Limb (tissue), 2 donors: ENCODE results near the gene HSD17B4.
A peak's percentile ranks its signal among the peaks of the same experiment; 100 is the strongest.
"Not testable (repeated sequence)": the region's sequence is repeated elsewhere in the genome, so short reads cannot be mapped to it uniquely, and the experiment has no call there.

Experiments used
- DNase-seq, 2 donors: peaks; one replicate each; pipeline ENCODE4 v3.0.0-alpha.2; 2016; ENCODE audit errors: extremely low spot score in 2 of 2

Gene HSD17B4

DNA sequence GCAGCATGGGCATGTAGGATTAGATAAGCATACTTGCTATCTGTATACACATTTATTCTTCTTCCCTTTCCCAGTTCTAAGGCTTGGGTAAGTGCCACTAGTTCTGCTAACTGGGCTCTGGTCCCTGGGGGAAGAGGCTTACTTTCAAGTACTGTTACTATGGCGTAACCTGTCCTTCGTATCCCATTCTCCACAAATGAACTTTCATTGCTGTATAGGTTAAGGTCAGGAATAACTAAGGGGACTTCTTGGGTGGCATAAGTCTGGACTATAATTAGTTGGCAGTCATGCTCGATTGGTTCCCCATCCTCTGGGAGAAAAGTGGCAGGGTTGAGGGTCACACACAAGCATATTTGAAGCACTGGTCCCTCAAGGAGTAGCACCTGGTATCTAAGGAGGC lies 23.7 kb upstream of the HSD17B4 start:
- DNase-seq: not testable (repeated sequence)

DNA sequence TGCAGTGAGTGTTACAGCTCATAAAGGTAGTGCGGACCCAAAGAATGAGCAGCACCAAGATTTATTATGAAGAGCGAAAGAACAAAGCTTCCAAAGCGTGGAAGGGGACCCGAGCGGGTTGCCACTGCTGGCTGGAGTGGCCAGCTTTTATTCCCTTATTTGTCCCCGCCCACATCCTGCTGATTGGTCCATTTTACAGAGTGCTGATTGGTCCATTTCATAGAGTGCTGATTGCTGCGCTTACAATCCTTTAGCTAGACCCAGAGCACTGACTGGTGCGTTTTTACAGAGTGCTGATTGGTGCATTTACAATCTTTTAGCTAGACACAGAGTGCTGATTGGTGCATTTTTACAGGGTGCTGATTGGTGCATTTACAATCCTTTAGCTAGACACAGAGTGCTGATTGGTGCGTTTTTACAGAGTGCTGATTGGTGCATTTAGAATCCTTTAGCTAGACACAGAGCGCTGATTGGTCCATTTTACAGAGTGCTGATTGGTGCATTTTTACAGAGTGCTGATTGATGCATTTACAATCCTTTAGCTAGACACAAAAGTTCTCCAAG lies 19.5 kb upstream of the HSD17B4 start:
- DNase-seq: not testable (repeated sequence)

DNA sequence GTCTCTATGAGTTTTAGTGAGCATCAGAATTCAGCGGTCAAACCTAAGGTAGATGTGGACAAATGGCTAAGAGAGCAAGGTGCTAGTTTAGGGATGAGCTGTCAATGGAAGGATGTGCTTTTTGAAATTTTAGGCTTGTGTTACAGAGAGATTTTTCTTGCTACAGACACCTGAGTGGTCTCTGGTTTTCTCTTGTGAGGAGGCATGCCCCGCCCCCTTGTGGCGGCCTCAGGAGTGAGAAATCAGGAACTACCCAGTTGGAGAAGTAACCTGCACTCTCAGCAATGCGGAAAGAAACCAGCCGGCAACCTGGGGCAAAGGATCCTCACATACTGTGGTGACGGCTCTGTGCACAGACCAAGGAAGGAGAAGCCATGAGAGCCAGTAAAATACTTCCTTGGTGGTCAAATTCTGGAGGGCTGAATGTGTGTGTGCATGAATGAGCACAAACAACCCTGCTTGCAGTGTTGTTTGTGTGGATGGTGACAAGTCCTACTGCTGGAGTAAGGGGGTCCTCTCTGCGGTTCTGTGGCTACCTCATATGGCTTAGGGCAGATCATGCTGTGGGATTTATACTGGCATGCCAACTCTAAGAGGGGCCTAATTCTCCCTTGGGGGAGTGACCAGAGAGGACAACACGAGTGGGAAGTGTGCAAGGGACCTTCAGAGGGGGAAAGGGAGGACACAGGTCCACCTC lies 16.7 kb upstream of the HSD17B4 start:
- peak in 1 of 2 donors; percentile 53 for DNase-seq

DNA sequence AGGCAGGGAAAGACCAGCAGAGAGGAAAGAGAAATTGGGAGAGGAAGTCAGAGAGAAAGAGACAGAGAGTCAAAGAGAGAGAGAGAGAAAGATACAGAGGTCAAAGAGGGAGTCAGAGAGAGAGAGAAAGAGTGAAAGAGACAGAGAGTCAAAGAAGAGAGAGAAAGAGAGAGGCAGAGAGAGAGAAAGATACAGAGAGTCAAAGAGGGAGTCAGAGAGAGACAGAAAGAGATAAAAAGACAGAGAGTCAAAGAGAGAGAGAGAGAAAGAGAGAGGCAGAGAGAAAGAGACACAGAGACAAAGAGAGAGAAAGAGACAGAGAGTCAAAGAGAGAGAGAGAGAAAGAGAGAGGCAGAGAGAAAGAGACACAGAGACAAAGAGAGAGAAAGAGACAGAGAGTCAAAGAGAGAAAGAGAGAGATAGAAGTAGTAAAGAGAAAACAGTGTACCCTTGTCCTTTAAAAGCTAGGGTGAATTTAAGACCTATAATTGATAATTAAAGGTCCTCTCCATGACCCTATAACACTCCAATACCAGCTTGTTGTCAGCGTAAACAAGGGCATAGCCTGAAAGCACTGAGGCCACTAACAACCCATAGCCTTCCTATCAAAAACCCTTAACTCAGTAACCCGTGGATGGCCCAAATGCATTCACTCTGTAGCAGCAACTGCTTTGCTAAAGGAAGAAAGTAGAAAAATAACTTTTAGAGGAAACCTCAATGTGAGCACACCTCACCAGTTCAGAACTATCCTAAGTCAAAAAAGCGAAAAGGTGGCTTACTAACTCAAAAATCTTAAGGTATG lies 14.3 kb upstream of the HSD17B4 start:
- not testable (repeated sequence) for DNase-seq

DNA sequence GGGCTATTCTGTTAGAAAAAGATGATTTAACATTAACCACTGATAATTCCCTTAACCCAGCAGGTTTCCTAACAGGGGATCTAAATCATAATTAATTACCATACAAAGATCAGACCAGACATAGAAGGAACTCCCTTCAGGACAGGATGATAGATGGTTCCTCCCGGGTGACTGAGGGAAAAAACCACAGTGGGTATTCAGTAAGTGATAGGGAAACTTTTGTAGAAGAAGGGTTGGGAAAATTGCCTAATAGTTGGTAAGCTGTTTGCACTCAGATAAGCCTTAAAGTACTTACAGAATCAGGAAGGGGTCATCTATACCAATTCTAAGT lies 13.7 kb upstream of the HSD17B4 start:
- not testable (repeated sequence) for DNase-seq

DNA sequence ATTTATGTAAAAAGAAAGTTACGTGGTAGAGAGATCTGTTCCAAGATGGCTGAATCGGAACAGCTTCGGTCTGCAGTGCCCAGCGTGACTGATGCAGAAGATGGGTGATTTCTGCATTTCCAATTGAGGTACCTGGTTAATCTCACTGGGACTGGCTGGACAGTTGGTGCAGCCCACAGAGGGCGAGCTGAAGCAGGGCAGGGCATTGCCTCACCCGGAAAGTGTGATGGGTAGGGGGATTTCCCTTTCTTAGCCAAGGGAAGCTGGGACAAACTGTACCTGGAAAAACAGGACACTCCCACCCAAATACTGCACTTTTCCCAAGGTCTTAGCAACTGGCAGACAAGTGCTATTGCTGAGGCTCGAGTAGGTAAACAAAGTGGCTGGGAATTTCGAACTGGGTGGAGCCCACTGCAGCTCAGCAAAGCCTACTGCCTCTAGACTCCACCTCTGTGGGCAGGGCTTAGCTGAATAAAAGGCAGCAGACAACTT lies 13.1 kb upstream of the HSD17B4 start:
- no peak for DNase-seq

DNA sequence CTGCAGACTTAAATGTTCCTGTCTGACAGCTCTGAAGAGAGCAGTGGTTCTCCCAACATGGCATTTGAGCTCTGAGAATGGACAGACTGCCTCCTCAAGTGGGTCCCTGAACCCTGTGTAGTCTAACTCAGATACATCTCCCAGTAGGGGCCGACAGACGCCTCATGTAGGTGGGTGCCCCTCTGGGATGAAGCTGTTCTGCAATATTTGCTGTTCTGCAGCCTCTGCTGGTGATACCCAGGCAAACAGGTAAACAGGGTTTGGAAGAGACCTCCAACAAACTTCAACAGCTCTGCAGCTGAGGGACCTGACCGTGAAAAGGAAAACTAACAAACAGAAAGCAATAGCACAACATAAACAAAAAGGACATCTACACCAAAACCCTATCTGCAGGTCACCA lies 12.7 kb upstream of the HSD17B4 start:
- not testable (repeated sequence) for DNase-seq

DNA sequence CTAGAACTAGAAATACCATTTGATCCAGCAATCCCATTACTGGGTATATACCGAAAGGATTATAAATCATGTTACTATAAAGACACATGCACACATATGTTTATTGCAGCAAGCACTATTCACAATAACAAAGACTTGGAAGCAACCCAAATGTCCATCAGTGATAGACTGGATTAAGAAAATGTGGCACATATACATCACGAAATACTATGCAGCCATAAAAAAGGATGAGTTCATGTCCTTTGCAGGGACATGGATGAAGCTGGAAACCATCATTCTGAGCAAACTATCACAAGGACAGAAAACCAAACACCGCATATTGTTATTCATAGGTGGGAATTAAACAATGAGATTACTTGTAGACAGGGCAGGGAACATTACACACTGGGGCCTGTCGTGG lies 7.7 kb upstream of the HSD17B4 start:
- DNase-seq: not testable (repeated sequence)

DNA sequence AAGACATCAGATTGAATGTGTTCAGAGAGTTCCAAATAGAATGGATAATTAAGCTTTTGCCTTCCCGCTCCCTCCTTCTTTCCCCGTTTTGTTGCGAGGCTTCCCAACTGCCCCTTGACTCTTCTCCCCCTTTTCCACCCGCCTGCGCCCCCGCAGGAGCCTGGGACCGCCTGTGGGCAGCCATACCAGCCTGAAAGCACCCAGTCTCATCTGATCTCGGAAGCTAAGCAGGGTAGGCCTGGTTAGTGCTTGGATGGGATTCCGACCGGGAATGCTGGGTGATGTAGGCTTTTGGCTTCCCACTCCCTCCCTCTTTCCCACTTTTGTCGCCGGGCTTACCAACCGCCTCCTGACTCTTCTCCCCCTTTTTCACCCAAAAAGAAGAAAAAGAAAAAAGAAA lies 6.8 kb upstream of the HSD17B4 start:
- DNase-seq: no peak

DNA sequence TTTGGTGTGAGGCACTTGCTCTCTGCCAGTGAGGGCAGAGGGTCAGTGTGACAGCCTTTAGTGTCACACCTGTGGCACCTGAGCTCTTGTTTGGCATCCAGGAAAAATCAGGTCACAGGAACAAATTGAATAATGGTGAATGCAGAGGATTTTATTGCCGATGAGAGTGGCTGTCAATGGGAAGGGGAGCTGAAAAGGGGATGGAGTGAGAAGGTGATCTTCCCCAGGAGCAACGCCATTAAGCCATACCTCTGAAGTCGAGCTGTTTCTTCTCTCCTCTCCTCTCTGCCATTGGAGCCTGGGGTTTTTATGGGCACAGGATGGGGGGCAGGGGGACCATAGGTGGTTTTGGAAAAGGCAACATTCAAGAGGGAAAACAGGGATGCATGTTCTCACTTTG lies 2.4 kb upstream of the HSD17B4 start:
- no peak for DNase-seq

DNA sequence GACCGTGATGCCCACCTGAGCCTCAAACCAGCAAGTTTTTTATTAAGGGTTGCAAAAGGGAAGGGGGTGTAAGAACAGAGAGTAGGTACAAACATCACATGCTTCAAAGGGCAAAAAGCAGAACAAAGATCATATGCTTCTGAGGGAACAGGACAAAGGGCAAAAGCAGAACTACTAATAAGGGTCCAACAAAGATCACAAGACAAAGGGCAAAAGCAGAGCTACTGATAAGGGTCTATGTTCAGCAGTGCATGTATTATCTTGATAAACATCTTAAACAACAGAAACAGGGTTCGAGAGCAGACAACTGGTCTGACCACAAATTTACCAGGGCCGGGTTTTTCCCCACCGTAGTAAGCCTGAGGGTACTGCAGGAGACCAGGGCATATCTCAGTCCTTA lies 1.7 kb upstream of the HSD17B4 start:
- not testable (repeated sequence) for DNase-seq

DNA sequence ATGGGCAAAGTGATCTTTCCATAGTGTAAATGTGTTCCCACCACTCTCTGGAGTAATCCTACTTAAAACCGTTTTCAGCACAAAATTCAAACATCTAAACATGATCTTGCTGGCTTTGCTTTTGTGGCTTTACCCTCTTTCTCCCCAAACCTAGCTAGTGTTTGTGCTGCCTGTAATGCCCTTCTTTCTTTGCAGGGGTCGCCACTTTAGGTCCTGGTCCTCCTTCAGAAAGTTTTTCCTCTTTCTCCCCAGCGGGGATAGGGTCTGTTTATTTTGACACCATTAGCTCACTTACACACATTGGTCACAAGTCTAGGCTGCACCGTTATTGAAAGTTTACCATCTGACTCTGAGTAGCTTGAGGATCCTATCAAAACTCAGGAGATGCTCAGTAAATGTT lies 736 bp upstream of the HSD17B4 start:
- no peak for DNase-seq

DNA sequence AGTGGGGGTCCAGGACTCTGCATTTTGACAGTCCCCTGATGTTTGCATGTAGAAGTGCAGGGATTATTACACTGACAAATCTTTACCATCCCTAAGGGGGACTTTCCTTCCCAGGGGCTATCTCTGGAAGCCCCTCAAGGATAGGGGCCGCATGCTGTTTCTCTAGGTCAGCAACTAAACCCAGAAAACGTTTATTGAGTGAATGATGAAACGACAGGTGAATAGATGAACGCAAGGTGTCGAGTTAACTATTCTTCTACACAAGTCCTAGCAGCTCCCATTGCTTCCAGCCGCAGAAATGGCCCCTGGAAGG lies 281 bp upstream of the HSD17B4 start:
- DNase-seq: no peak

DNA sequence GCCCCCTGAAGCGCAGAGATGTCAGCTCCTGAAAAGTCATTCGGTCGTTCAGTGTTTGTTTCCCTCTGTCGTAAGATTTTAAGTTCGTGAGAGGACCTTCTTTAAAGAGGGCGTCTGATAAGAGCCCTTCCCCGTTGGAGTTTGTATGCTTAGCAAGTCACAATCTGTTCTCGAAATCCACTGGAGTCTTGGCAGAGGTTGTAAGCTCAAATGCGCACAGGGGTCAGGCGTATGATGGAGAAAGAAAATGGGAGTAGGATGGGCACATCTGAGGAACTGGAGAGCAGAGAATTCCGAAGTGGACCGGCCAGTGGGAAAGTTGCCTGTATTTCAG lies 710 bp downstream of the HSD17B4 start:
- peak in 1 of 2 donors; percentile 38 for DNase-seq

DNA sequence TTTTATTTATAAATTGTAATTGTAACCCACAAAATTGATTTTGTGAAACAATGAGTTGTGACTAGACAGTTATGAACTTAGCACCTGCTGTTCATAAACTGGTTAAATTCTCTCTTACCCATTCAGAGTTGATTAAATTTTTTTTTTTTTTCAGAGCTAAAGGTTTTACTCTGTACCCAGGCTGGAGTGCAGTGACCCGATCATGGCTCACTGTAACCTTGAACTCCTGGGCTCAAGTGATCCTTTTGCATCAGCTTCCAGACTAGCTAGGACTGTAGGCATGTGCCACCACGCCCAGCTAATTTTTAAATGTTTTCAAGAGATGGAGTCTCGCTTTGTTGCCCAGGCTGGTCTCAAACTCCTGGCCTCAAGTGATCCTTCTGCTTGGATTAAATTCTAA lies 1.9 kb downstream of the HSD17B4 start:
- DNase-seq: no peak

DNA sequence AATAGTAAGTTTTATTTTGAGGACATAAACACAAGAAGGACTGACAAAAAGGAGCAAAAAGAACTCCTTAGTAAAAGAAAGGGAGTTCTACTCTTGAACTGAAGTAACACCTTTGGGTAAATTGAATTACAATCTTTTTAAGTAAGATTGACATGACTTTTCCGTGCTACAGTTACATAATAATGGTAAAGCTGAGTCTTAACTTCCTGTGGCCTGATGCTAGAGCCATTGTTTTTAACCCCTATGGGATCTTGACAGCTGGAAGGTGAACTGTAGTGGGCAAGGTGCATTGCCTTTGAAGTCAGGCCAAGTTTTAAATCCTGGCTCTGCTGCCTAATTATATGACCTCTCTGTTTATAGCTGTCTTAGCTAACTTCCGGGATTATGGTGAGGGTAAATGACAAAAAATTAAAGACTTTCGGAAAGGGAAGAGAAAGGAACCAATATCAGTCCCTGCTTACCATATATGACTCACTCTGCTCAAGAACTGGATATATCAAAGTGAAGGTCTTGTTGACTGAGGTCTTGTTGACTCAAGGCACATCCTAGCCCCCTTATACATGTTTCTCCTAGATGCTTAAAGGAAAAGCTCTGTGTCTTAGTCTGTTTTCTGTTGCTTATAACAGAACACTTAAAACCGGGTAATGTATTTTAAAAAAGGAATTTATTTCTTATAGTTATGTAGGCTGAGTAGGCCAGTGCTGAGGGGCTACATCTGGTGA lies 6.8 kb downstream of the HSD17B4 start:
- no peak for DNase-seq

DNA sequence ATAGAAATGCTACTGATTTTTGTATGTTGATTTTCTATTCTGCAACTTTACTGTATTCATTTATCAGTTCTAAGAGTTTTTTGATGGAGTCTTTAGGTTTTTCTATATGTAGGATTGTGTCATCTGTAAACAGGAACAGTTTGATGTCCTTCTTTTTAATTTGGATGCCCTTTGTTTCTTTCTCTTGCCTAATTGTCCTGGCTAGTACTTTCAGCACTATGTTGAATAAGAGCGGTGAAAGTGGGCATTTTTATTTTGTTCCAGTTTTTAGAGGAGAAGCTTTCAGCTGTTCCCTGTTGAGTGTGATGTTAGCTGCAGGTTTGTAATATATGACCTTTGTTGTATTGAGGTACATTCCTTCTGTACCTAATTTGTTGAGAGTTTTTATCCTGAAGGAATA lies 13.3 kb downstream of the HSD17B4 start:
- no peak for DNase-seq

DNA sequence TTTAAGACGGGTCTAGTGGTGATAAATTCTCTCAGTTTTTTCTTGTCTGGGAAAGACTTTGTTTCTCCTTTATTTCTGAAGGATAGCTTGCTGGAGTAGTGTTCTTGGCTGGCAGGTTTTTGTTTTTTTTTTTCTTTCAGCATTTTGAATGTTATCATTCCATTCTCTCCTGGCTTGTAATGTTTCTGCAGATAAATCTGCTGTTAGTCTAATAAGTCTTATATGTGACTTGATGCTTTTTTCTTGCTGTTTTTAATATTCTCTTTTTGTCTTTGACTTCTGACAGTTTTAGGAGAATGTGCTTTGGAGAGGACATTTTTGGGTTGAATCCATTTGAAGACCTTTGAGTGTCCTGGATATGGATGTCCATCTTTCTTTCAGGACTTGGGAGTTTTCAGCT lies 16.0 kb downstream of the HSD17B4 start:
- no peak for DNase-seq

DNA sequence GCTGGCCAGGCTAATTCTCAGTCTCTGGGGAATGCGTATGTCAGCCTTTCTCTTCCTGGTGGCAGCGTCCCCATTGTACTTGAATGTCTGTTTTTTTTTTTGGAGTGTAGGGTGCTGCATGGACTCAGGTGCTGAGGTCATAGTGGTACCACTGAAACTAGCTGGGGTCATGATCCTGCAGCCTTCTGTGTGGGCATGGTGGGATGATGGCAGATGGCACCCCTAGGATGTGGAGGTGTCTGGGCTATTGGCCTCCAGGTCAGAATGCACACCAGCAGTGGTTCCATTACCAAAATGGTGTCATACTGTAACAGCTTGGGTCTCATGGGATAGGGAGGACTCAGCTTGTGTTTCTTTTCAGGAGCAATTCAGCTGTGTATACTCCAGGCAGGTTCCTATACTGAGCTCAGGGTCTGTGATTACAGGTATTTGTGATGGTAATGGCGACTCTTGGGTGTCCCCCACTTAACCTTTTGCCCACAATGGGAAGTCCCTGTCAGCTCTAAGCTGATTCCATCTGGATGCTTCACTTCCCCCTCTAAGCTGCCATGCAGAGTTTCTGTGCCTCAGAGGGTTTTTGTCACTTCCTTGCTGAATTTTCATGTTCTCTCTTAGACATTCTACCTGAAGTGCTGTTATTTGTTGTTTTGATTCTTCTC lies 17.9 kb downstream of the HSD17B4 start:
- DNase-seq: no peak

DNA sequence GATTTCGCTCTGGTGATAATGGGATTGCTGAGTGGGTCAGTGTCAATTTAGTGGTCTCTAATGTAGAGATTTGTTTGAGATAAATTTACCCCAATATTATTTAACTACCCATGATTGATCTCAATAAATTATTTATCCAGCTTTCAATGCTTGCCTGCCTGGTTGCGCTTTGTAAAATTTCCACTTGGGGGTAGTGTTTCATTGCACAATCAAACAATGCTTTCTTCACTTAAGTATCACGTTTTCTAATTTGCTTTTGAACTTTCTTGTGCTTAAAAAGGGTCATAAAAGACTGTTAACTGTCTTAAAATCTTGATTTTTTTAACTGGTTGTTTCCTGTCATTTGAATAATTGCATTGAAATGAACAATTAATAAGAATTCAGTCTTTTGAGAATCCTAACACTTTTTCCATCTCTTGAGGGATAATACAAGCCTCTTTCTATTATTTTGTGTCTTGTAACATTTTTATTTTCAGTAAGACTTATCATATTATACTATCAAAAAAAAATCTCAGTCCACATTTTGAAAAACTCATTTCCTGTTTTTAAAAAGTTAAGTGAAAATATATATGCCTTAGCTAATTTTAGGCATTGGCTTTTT lies 18.7 kb downstream of the HSD17B4 start:
- DNase-seq: peak; percentile 12 to 38

DNA sequence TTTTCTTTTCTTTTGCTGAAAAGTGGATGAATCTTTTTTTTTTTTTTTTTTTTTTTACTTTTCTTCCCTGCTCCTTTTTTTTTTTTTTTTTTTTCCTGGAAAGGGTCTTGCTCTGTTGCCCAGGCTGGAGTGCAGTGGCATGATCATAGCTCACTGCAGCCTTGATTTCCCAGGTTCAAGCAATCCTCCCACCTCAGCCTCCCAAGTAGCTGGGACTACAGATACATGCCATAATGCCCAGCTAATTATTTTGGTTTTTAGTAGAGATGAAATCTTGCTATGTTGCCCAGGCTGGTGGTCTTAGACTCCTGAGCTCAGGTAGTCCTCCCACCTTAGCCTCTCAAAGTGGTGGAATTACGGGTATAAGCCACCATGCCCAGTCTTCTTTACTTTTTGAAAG lies 20.9 kb downstream of the HSD17B4 start:
- DNase-seq: no peak
